ENCODE results near the gene RPS21.

Gene RPS21

GRCh38 chr20:62409086-62409853, 22.4 kb downstream of the RPS21 start:
- no peaks in the 10 kb centered on the region for H3K36me3 Mint-ChIP-seq
- H3K9me3 Mint-ChIP-seq: no peaks in the 10 kb centered on the region
- no peak overlapping the region for H3K27ac Mint-ChIP-seq
- peaks cover 31% of the 10 kb centered on the region for H3K4me1 Mint-ChIP-seq
- H3K27me3 Mint-ChIP-seq: peaks cover 32% of the 10 kb centered on the region
- DNase-seq: no peak
- CTCF ChIA-PET: interaction anchor here (0.8 to 2.8 kb wide), 15 partner anchors 9 to 402 kb away, joined by 3 to 12 read pairs (median 4); no protein-coding TSS in a partner anchor
- peak overlapping the region; percentile 13 for H3K4me3 Mint-ChIP-seq

GRCh38 chr20:62409931-62410745, 23.2 kb downstream of the RPS21 start:
- peak overlapping the region; percentile 67 for H3K27ac Mint-ChIP-seq
- no peak overlapping the region for H3K4me3 Mint-ChIP-seq
- DNase-seq: peak; percentile 62
- CTCF ChIA-PET: interaction anchor here (0.8 to 2.8 kb wide), 17 partner anchors 9 to 401 kb away, joined by 3 to 12 read pairs (median 4); no protein-coding TSS in a partner anchor
- H3K36me3 Mint-ChIP-seq: no peaks in the 10 kb centered on the region
- H3K27me3 Mint-ChIP-seq: peaks cover 32% of the 10 kb centered on the region
- peaks cover 27% of the 10 kb centered on the region for H3K4me1 Mint-ChIP-seq
- H3K9me3 Mint-ChIP-seq: no peaks in the 10 kb centered on the region

GRCh38 chr20:62410746-62411478, 24.0 kb downstream of the RPS21 start:
- Mint-ChIP-seq H3K9me3 (no peaks in the 10 kb centered on the region), H3K36me3 (no peaks in the 10 kb centered on the region), H3K4me1 (peaks cover 20% of the 10 kb centered on the region), H3K4me3 (no peak overlapping the region), H3K27me3 (peaks cover 32% of the 10 kb centered on the region), H3K27ac (no peak overlapping the region)
- CTCF ChIA-PET: interaction anchor here (1.0 to 2.8 kb wide), 9 partner anchors 8 to 401 kb away, joined by 3 to 12 read pairs (median 5); no protein-coding TSS in a partner anchor
- DNase-seq: no peak

GRCh38 chr20:62411479-62412193, 24.7 kb downstream of the RPS21 start:
- no peak overlapping the region for H3K27ac Mint-ChIP-seq
- H3K36me3 Mint-ChIP-seq: no peaks in the 10 kb centered on the region
- CTCF ChIA-PET: interaction anchor here (1.0 to 2.8 kb wide), 2 partner anchors 22 to 205 kb away, joined by 3 to 8 read pairs; no protein-coding TSS in a partner anchor
- H3K27me3 Mint-ChIP-seq: peaks cover 32% of the 10 kb centered on the region
- H3K4me1 Mint-ChIP-seq: peaks cover 15% of the 10 kb centered on the region
- no peak overlapping the region for H3K4me3 Mint-ChIP-seq
- no peaks in the 10 kb centered on the region for H3K9me3 Mint-ChIP-seq
- no peak for DNase-seq

GRCh38 chr20:62412194-62413024, 25.5 kb downstream of the RPS21 start:
- H3K27ac Mint-ChIP-seq: no peak overlapping the region
- no peaks in the 10 kb centered on the region for H3K36me3 Mint-ChIP-seq
- H3K9me3 Mint-ChIP-seq: no peaks in the 10 kb centered on the region
- no peak overlapping the region for H3K4me3 Mint-ChIP-seq
- no peak for DNase-seq
- H3K27me3 Mint-ChIP-seq: peaks cover 32% of the 10 kb centered on the region
- H3K4me1 Mint-ChIP-seq: peaks cover 15% of the 10 kb centered on the region
- CTCF ChIA-PET: interaction anchor here (1.0 to 1.1 kb wide), 2 partner anchors 204 to 380 kb away, joined by 3 read pairs; no protein-coding TSS in a partner anchor

GRCh38 chr20:62413025-62413570, 26.2 kb downstream of the RPS21 start:
- Mint-ChIP-seq H3K27ac (no peak overlapping the region), H3K9me3 (no peaks in the 10 kb centered on the region), H3K4me3 (no peak overlapping the region), H3K36me3 (no peaks in the 10 kb centered on the region), H3K4me1 (peaks cover 10% of the 10 kb centered on the region), H3K27me3 (peaks cover 32% of the 10 kb centered on the region)
- CTCF ChIA-PET: interaction anchor here (1.1 kb wide), 1 partner anchor 379 kb away, joined by 3 read pairs; no protein-coding TSS in a partner anchor
- no peak for DNase-seq

GRCh38 chr20:62413896-62414481, 27.1 kb downstream of the RPS21 start:
- peaks cover 25% of the 10 kb centered on the region for H3K27me3 Mint-ChIP-seq
- CTCF ChIA-PET: no interaction called here

GRCh38 chr20:62415354-62416111, 28.6 kb downstream of the RPS21 start:
- Mint-ChIP-seq H3K9me3 (no peaks in the 10 kb centered on the region), H3K27ac (no peak overlapping the region), H3K4me3 (no peak overlapping the region), H3K27me3 (peaks cover 9% of the 10 kb centered on the region), H3K36me3 (no peaks in the 10 kb centered on the region), H3K4me1 (no peaks in the 10 kb centered on the region)
- no peak for DNase-seq
- CTCF ChIA-PET: no interaction called here

More at GRCh38 chr20:62413896-62414481, 27.1 kb downstream of the RPS21 start:
- no peaks in the 10 kb centered on the region for H3K36me3 Mint-ChIP-seq
- H3K4me1 Mint-ChIP-seq: peaks cover 10% of the 10 kb centered on the region
- H3K27ac Mint-ChIP-seq: no peak overlapping the region
- DNase-seq: no peak
- H3K9me3 Mint-ChIP-seq: no peaks in the 10 kb centered on the region
- H3K4me3 Mint-ChIP-seq: no peak overlapping the region

- H3K4me3 Mint-ChIP-seq: no peak overlapping the region
- no peak overlapping the region for H3K27ac Mint-ChIP-seq
- DNase-seq: no peak
- no peaks in the 10 kb centered on the region for H3K4me1 Mint-ChIP-seq
- H3K9me3 Mint-ChIP-seq: peaks cover 4% of the 10 kb centered on the region
- H3K27me3 Mint-ChIP-seq: no peaks in the 10 kb centered on the region
- no peaks in the 10 kb centered on the region for H3K36me3 Mint-ChIP-seq
- CTCF ChIA-PET: no interaction called here
These were observed 30.0 kb downstream of the RPS21 start for GRCh38 chr20:62416651-62417637.

- Mint-ChIP-seq H3K9me3 (peaks cover 4% of the 10 kb centered on the region), H3K4me1 (no peaks in the 10 kb centered on the region), H3K36me3 (no peaks in the 10 kb centered on the region), H3K27ac (no peak overlapping the region), H3K27me3 (no peaks in the 10 kb centered on the region), H3K4me3 (no peak overlapping the region)
- CTCF ChIA-PET: interaction anchor here (2.5 kb wide), 1 partner anchor 8 kb away, joined by 8 read pairs; no protein-coding TSS in a partner anchor
- DNase-seq: no peak
These were observed 31.2 kb downstream of the RPS21 start for GRCh38 chr20:62417981-62418708.
